ENCODE data around the gene MPV17L2. TPM values are rescaled to one million over a fixed set of nuclear protein-coding genes. Genes with fewer than 3 reads are reported as not detected.

MPV17L2 gene
- total RNA-seq, 5 donors from 2014 or later (not counting 1 experiment from before 2014, with no cell fraction given): 3.8 to 8.2 (median 8.1) TPM

DNA sequence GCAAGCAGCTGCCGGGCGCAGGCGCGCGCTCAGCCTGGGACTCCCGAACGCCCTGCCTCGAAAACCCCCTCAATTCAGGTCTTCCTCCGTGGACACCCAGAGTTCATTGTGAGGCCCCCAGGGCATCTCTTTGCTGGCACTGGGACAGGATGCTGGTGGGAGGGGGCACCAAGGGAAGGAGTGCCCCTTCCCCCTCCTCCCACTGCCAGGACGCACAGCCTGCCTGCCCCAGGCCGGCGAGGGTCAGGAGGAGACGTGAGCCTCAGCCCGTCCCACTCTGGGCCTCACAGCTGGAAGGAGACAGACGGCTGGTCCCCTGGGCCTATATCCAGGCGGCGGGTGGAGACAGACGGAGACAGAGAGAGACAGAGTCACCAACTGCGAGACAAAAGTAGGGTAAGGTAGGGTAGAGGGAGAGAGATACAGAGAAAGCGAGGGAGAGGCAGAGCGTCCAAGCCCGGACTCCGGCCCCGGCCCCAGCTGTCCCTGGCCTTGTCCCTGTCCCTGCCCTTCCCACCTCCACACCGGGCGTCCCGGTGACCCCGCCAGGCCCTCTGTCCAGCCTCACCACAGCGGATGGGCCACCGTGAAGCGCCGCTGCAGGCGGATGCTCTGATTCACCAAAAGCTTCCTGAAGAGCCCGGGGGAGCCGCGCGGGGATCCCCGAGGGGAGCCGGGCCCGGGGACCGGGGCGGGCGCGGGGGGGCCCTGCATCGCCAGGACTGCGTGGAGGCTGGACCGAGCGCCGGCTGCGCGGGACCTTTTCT is 32.9 kb downstream of the MPV17L2 start, which contains the start of gene PDE4C:
Gene PDE4C, minus strand, starts transcription at position 737 of the 767 bp plus-strand sequence. Its CDS starts 23 bp downstream, at position 714.
- Histone ChIP-seq H3K9me3 (no peaks in the 10 kb centered on the region), H3K27ac (ENCODE audit: low read length) (no peak within 1 kb of the TSS), H3K4me3 (ENCODE audit: control insufficient read depth in 1 of 2, extremely low read depth in 1 of 2, low read length in 1 of 2) (no peak within 1 kb of the TSS), H3K36me3 (ENCODE audit: control insufficient read depth in 2 of 2, extremely low read depth in 1 of 2, insufficient read depth in 1 of 2, low read length in 1 of 2) (no peaks in the 10 kb centered on the region), H3K4me1 (ENCODE audit: control insufficient read depth in 1 of 2, extremely low read depth in 1 of 2, insufficient read depth in 2 of 2, low read length in 2 of 2) (peaks cover 3 to 26% of the 10 kb centered on the region in 2 experiments), H3K27me3 (replicated peaks in 1 of 2; ENCODE audit: control insufficient read depth in 2 of 2, extremely low read depth in 1 of 2, insufficient read depth in 2 of 2, low read length in 1 of 2) (peaks cover 0 to 90% of the 10 kb centered on the region in 2 experiments)
- peak within 1 kb of the TSS; percentile 3 to 92 (median 21) for H3K4me3 Mint-ChIP-seq
- peaks cover 17 to 28% (median 22%) of the 10 kb centered on the region in 3 donors for H3K4me1 Mint-ChIP-seq
- H3K27me3 Mint-ChIP-seq: peaks cover 49 to 76% of the 10 kb centered on the region in 2 donors
- ATAC-seq (replicated peaks in 1 of 4) (no peak), DNase-seq (no peak)
- H3K36me3 Mint-ChIP-seq: no peaks in the 10 kb centered on the region
- WGBS (ENCODE audit: insufficient coverage): 4% methylated on average over 34 of the region's 51 CpGs
- H3K27ac Mint-ChIP-seq: peak within 1 kb of the TSS in 1 of 2 donors; percentile 55
- ChIA-PET POLR2A (no interaction called here), CTCF (no interaction called here)
- no peaks in the 10 kb centered on the region for H3K9me3 Mint-ChIP-seq

DNA sequence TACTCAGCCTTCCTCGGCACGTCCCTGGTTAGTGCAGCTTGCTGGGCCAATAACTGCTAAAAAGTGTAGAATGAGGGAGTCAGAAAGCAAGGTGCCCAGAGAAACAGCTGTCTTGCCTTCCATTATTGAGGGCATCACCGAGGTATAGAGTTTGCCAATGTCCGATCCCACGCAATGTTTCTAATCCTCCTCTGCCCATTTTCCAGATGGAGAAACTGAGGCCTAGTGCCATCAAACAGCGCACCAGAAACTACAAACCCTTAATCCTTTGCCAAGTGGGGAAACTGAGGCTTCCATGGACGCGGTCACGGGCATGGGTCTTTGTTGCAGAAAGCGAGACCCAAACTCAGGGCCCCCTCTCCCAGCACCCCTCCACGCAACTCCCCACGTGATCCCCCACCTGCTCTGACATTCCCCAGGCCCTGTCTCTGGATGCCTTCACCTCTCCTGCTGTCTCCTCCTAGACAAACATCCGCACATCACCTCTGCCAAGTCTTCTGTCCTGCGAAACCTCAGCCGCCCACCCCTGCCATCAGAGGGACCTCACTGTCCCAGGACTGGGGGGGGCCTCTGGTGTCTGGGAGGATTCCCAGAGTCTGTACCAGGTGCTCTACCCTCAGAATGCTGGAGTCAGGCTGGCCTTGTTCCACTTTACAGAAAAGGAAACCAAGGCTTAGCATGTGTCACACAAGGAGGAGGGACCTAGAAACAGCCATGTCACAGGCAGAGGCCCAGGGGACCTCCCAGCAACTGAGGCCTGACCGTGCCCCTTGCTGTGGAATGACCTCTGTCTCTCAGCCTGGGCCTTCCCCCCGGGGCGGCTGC is 34.1 kb downstream of the MPV17L2 start:
- Histone ChIP-seq H3K27ac (ENCODE audit: low read length) (no peak overlapping the region), H3K9me3 (no peaks in the 10 kb centered on the region), H3K4me3 (ENCODE audit: control insufficient read depth in 1 of 2, extremely low read depth in 1 of 2, low read length in 1 of 2) (no peak overlapping the region), H3K27me3 (replicated peaks in 1 of 2; ENCODE audit: control insufficient read depth in 2 of 2, extremely low read depth in 1 of 2, insufficient read depth in 2 of 2, low read length in 1 of 2) (peaks cover 0 to 91% of the 10 kb centered on the region in 2 experiments), H3K4me1 (ENCODE audit: control insufficient read depth in 1 of 2, extremely low read depth in 1 of 2, insufficient read depth in 2 of 2, low read length in 2 of 2) (peaks cover 3 to 26% of the 10 kb centered on the region in 2 experiments), H3K36me3 (ENCODE audit: control insufficient read depth in 2 of 2, extremely low read depth in 1 of 2, insufficient read depth in 1 of 2, low read length in 1 of 2) (no peaks in the 10 kb centered on the region)
- Mint-ChIP-seq H3K4me1 (peaks cover 17 to 25% (median 22%) of the 10 kb centered on the region in 3 donors), H3K4me3 (peak overlapping the region in 1 of 3 donors; percentile 16), H3K36me3 (no peaks in the 10 kb centered on the region), H3K27ac (peak overlapping the region in 1 of 2 donors; percentile 55), H3K9me3 (no peaks in the 10 kb centered on the region), H3K27me3 (peaks cover 51 to 77% of the 10 kb centered on the region in 2 donors)
- 79% methylated on average over 13 of the region's 18 CpGs for WGBS (ENCODE audit: insufficient coverage)
- ChIA-PET CTCF (no interaction called here), POLR2A (no interaction called here)
- no peak for DNase-seq
- no peak for ATAC-seq (replicated peaks in 1 of 4)

DNA sequence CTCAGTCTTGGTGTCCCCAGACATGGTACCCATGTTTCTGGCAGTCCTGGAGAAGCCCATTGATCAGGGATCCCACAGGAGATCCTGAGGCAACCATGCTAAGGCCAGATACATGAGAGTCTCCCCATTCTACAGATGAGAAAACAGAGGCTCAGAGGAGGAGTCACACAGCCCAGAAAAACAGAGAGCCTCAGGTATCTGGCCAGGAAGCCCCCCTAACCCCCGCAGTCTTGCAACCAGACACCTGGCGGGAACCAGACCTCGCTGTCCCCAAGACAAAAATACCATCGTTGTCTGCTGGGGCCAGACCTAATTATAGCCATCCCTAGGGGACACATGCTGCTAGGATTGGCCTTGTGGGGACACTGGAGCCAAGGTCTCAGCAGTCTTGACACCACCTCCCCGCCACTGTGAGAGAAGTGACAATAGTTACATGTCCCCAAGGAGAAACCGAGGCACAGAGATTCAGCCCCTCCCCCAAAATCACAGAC is 34.8 kb downstream of the MPV17L2 start:
- peaks cover 56 to 76% of the 10 kb centered on the region in 2 donors for H3K27me3 Mint-ChIP-seq
- H3K4me3 ChIP-seq (ENCODE audit: control insufficient read depth in 1 of 2, extremely low read depth in 1 of 2, low read length in 1 of 2): no peak overlapping the region
- ATAC-seq (replicated peaks in 1 of 4) (no peak), DNase-seq (no peak)
- H3K36me3 Mint-ChIP-seq: no peaks in the 10 kb centered on the region
- POLR2A ChIA-PET: interaction anchor here in 1 of 2 donors (0.5 kb wide), 1 partner anchor 101 kb away, joined by 4 read pairs; no protein-coding TSS in a partner anchor
- H3K9me3 Mint-ChIP-seq: no peaks in the 10 kb centered on the region
- peaks cover 20 to 29% (median 22%) of the 10 kb centered on the region in 3 donors for H3K4me1 Mint-ChIP-seq
- no peaks in the 10 kb centered on the region for H3K36me3 ChIP-seq (ENCODE audit: control insufficient read depth in 2 of 2, extremely low read depth in 1 of 2, insufficient read depth in 1 of 2, low read length in 1 of 2)
- no peak overlapping the region for H3K27ac ChIP-seq (ENCODE audit: low read length)
- peak overlapping the region in 1 of 3 donors; percentile 16 for H3K4me3 Mint-ChIP-seq
- H3K27ac Mint-ChIP-seq: no peak overlapping the region
- H3K4me1 ChIP-seq (ENCODE audit: control insufficient read depth in 1 of 2, extremely low read depth in 1 of 2, insufficient read depth in 2 of 2, low read length in 2 of 2): peaks cover 3 to 29% of the 10 kb centered on the region in 2 experiments
- WGBS (ENCODE audit: insufficient coverage): 91% methylated on average over 4 of the region's 6 CpGs
- CTCF ChIA-PET: no interaction called here
- peaks cover 0 to 92% of the 10 kb centered on the region in 2 experiments for H3K27me3 ChIP-seq (replicated peaks in 1 of 2; ENCODE audit: control insufficient read depth in 2 of 2, extremely low read depth in 1 of 2, insufficient read depth in 2 of 2, low read length in 1 of 2)
- no peaks in the 10 kb centered on the region for H3K9me3 ChIP-seq

DNA sequence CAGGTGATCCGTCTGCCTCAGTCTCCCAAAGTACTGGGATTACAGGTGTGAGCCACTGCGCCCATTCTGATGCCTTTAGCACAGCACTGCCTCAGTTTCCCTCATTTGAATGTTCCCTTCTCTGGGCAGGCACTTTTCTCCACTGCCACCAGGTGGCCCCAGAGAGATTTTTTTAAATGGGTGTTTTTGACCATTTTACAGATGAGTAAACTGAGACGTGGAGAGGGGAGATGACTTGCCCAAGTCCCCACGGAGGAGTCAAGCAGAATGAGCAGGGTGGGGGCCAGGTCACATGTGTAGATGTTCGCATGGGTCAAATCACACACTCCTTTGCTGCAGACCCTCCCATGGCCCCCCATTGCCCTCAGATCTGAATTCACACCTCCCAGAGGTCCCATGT is 36.5 kb downstream of the MPV17L2 start:
- Histone ChIP-seq H3K27me3 (replicated peaks in 1 of 2; ENCODE audit: control insufficient read depth in 2 of 2, extremely low read depth in 1 of 2, insufficient read depth in 2 of 2, low read length in 1 of 2) (peaks cover 0 to 95% of the 10 kb centered on the region in 2 experiments), H3K4me3 (ENCODE audit: control insufficient read depth in 1 of 2, extremely low read depth in 1 of 2, low read length in 1 of 2) (no peak overlapping the region), H3K36me3 (ENCODE audit: control insufficient read depth in 2 of 2, extremely low read depth in 1 of 2, insufficient read depth in 1 of 2, low read length in 1 of 2) (no peaks in the 10 kb centered on the region), H3K9me3 (no peaks in the 10 kb centered on the region), H3K27ac (ENCODE audit: low read length) (no peak overlapping the region), H3K4me1 (ENCODE audit: control insufficient read depth in 1 of 2, extremely low read depth in 1 of 2, insufficient read depth in 2 of 2, low read length in 2 of 2) (peaks cover 0 to 25% of the 10 kb centered on the region in 2 experiments)
- no peak for ATAC-seq (replicated peaks in 1 of 4)
- Mint-ChIP-seq H3K4me1 (peaks cover 14 to 25% (median 16%) of the 10 kb centered on the region in 3 donors), H3K27me3 (peaks cover 63 to 78% of the 10 kb centered on the region in 2 donors), H3K4me3 (no peak overlapping the region), H3K36me3 (no peaks in the 10 kb centered on the region), H3K27ac (no peak overlapping the region), H3K9me3 (peaks cover 0 to 5% (median 0%) of the 10 kb centered on the region in 3 donors)
- no peak for DNase-seq
- ChIA-PET POLR2A (no interaction called here), CTCF (no interaction called here)
- WGBS (ENCODE audit: insufficient coverage): 82% methylated on average over 3 of the region's 5 CpGs

DNA sequence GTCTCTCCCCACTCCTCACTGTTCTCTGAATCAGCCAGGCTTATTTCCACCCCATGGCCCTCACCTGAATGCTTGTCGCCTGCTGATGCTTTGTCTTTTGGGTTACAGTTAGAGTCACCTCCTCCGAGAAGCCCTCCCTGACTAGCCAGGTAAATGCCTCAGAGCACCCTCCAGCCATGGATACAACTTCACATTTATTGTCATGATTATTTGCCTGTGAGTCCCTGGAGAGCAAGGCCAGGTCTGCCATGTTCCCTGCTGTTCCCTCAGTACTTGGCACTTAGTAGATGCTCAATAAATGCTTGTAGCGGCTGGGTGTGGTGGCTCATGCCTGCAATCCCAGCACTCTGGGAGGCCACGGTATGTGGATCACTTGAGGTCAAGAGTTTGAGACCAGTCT is 36.9 kb downstream of the MPV17L2 start:
- H3K4me3 Mint-ChIP-seq: no peak overlapping the region
- H3K27ac ChIP-seq (ENCODE audit: low read length): no peak overlapping the region
- H3K4me1 Mint-ChIP-seq: peaks cover 10 to 20% (median 12%) of the 10 kb centered on the region in 3 donors
- ChIA-PET CTCF (no interaction called here), POLR2A (no interaction called here)
- peaks cover 0 to 21% of the 10 kb centered on the region in 2 experiments for H3K4me1 ChIP-seq (ENCODE audit: control insufficient read depth in 1 of 2, extremely low read depth in 1 of 2, insufficient read depth in 2 of 2, low read length in 2 of 2)
- H3K36me3 ChIP-seq (ENCODE audit: control insufficient read depth in 2 of 2, extremely low read depth in 1 of 2, insufficient read depth in 1 of 2, low read length in 1 of 2): no peaks in the 10 kb centered on the region
- no peak overlapping the region for H3K27ac Mint-ChIP-seq
- no peak overlapping the region for H3K4me3 ChIP-seq (ENCODE audit: control insufficient read depth in 1 of 2, extremely low read depth in 1 of 2, low read length in 1 of 2)
- H3K27me3 ChIP-seq (replicated peaks in 1 of 2; ENCODE audit: control insufficient read depth in 2 of 2, extremely low read depth in 1 of 2, insufficient read depth in 2 of 2, low read length in 1 of 2): peaks cover 0 to 95% of the 10 kb centered on the region in 2 experiments
- DNase-seq (no peak), ATAC-seq (replicated peaks in 1 of 4) (no peak)
- peaks cover 60 to 78% of the 10 kb centered on the region in 2 donors for H3K27me3 Mint-ChIP-seq
- no peaks in the 10 kb centered on the region for H3K9me3 ChIP-seq
- WGBS (ENCODE audit: insufficient coverage): 100% methylated on average over 2 of the region's 4 CpGs
- H3K9me3 Mint-ChIP-seq: peaks cover 0 to 5% (median 0%) of the 10 kb centered on the region in 3 donors
- no peaks in the 10 kb centered on the region for H3K36me3 Mint-ChIP-seq
